ENCODE results near the gene ANXA4. TPM values are rescaled to one million over a fixed set of nuclear protein-coding genes. Genes with fewer than 3 reads are reported as not detected.
A peak's percentile ranks its signal among the peaks of the same experiment; 100 is the strongest.

The ANXA4 gene
- total and polyA plus RNA-seq, 2 of the 13 experiments (the other 11 are each of a cell fraction or from before 2014, with no cell fraction given) = 155 to 168 TPM

GRCh38 chr2:69816923-69817542 is 75.1 kb downstream of the ANXA4 start (continued):
- TF ChIP-seq ISL2 (CRISPR knock-in tag; IDR thresholded peaks at IDR 0.05) (0 out of 2 replicates have a peak, but pooled peaks have one; percentile 12), NCOR1 (IDR thresholded peaks at IDR 0.05; ENCODE audit: borderline replicate concordance, low read length) (no peak), GABPB1 (CRISPR knock-in tag; IDR thresholded peaks at IDR 0.05) (peak; percentile 31; the same call in 1 of the 2 replicates), FOXK1 (CRISPR knock-in tag; IDR thresholded peaks at IDR 0.05; ENCODE audit: borderline replicate concordance, low read depth) (peak; percentile 68; the same call in 1 of the 2 replicates), MED8 (CRISPR knock-in tag; IDR thresholded peaks at IDR 0.05; ENCODE audit: insufficient replicate concordance) (peak; percentile 9), TARDBP (CRISPR knock-in tag; IDR thresholded peaks at IDR 0.05) (0 out of 2 replicates have a peak, but pooled peaks have one; percentile 56), CTCF (CRISPR knock-in tag; IDR thresholded peaks at IDR 0.05) (peak; percentile 88), JUN (CRISPR knock-in tag; IDR thresholded peaks at IDR 0.05) (no peak), HDAC2 (CRISPR knock-in tag; IDR thresholded peaks at IDR 0.05) (0 out of 2 replicates have a peak, but pooled peaks have one; percentile 23), SSRP1 (CRISPR knock-in tag; IDR thresholded peaks at IDR 0.05) (0 out of 2 replicates have a peak, but pooled peaks have one; percentile 59), SOX5 (CRISPR knock-in tag; IDR thresholded peaks at IDR 0.05; ENCODE audit: borderline replicate concordance) (peak; percentile 40; the same call in 1 of the 2 replicates), NFE2L2 (IDR thresholded peaks at IDR 0.05; ENCODE audit: low read length) (peak; percentile 59; the same call in 1 of the 2 replicates), PBX2 (CRISPR knock-in tag; IDR thresholded peaks at IDR 0.05) (no peak), HOMEZ (CRISPR knock-in tag; IDR thresholded peaks at IDR 0.05; ENCODE audit: low read depth) (peak; percentile 80; the same call in 1 of the 2 replicates), KLF16 (CRISPR knock-in tag; IDR thresholded peaks at IDR 0.05) (peak in 1 of 2 experiments; percentile 45; a peak in 1 of 4 replicates), FOXP1 (IDR thresholded peaks at IDR 0.05) (no peak), FOXP1 (CRISPR knock-in tag; IDR thresholded peaks at IDR 0.05) (peak; percentile 44; the same call in 1 of the 2 replicates), ATF6 (CRISPR knock-in tag; conservative IDR thresholded peaks at IDR 0.05) (no peak), GATAD1 (CRISPR knock-in tag; IDR thresholded peaks at IDR 0.05) (0 out of 2 replicates have a peak, but pooled peaks have one; percentile 36), POGZ (CRISPR knock-in tag; IDR thresholded peaks at IDR 0.05) (peak; percentile 53; the same call in 1 of the 2 replicates), POLR2AphosphoS5 (IDR thresholded peaks at IDR 0.05; ENCODE audit: low read depth, low read length) (no peak), ZNF12 (CRISPR knock-in tag; IDR thresholded peaks at IDR 0.05) (peak; percentile 44; the same call in 1 of the 2 replicates), ELF1 (CRISPR knock-in tag; IDR thresholded peaks at IDR 0.05) (peak; percentile 64), ZKSCAN1 (IDR thresholded peaks at IDR 0.05; ENCODE audit: low read length) (no peak)

All from HepG2 (cell line).